ENCODE results near the gene AVPR2. TPM values are rescaled to one million over a fixed set of nuclear protein-coding genes. Genes with fewer than 3 reads are reported as not detected.

The AVPR2 gene
- total RNA-seq, 1 experiment from 2014 or later: not detected

- CTCF ChIA-PET: no interaction called here
- RAD21 ChIA-PET (ENCODE audit: low non-redundant PET in 1 of 2, low total read pairs in 2 of 2, uncharacterized antibody in 2 of 2, unreplicated experiment in 2 of 2): no interaction called here
- Histone ChIP-seq H3K27me3 (ENCODE audit: insufficient read depth, low read length) (no peaks in the 10 kb centered on the region), H3K27ac (ENCODE audit: low read depth, low read length) (no peak overlapping the region), H3K4me2 (ENCODE audit: low read length) (no peak overlapping the region), H3K36me3 (ENCODE audit: control insufficient read depth in 1 of 2, insufficient read depth in 2 of 2, low read length in 2 of 2) (no peaks in the 10 kb centered on the region), H3K9me3 (ENCODE audit: control insufficient read depth in 1 of 2, insufficient read depth in 1 of 2, low read depth in 1 of 2, low read length in 2 of 2) (no peaks in the 10 kb centered on the region), H2AFZ (ENCODE audit: low read depth, low read length, poor library complexity, severe bottlenecking) (no peak overlapping the region), H4K20me1 (ENCODE audit: insufficient read depth) (no peaks in the 10 kb centered on the region), H3K9me2 (ENCODE audit: insufficient read depth) (no peaks in the 10 kb centered on the region), H3K4me3 (replicated peaks in 1 of 2; ENCODE audit: low read depth in 1 of 2, low read length in 2 of 2) (no peak overlapping the region), H3K4me1 (ENCODE audit: control insufficient read depth in 1 of 2, insufficient read depth in 2 of 2, low read length in 2 of 2) (no peaks in the 10 kb centered on the region), H3K79me2 (ENCODE audit: insufficient read depth, low read length) (no peaks in the 10 kb centered on the region), H3K9ac (ENCODE audit: low read length) (no peak overlapping the region)
- TF ChIP-seq ZFX (IDR thresholded peaks at IDR 0.05) (no peak), SIN3A (IDR thresholded peaks at IDR 0.05; ENCODE audit: low read depth) (no peak), REST (IDR thresholded peaks at IDR 0.05; ENCODE audit: low read depth) (no peak), POLR2A (IDR thresholded peaks at IDR 0.05; ENCODE audit: borderline replicate concordance, extremely low read depth, insufficient read depth, insufficient read length) (no peak), ELF1 (IDR thresholded peaks at IDR 0.05; ENCODE audit: borderline replicate concordance, low read depth) (no peak), FOSL1 (IDR thresholded peaks at IDR 0.05; ENCODE audit: low read depth) (no peak), RAD21 (IDR thresholded peaks at IDR 0.05; ENCODE audit: low read depth) (no peak), SP1 (IDR thresholded peaks at IDR 0.05; ENCODE audit: low read depth) (no peak), EZH2 (IDR thresholded peaks at IDR 0.05) (no peak), SRF (IDR thresholded peaks at IDR 0.05; ENCODE audit: low read depth) (no peak)
- TF ChIP-seq, protein P1, sequence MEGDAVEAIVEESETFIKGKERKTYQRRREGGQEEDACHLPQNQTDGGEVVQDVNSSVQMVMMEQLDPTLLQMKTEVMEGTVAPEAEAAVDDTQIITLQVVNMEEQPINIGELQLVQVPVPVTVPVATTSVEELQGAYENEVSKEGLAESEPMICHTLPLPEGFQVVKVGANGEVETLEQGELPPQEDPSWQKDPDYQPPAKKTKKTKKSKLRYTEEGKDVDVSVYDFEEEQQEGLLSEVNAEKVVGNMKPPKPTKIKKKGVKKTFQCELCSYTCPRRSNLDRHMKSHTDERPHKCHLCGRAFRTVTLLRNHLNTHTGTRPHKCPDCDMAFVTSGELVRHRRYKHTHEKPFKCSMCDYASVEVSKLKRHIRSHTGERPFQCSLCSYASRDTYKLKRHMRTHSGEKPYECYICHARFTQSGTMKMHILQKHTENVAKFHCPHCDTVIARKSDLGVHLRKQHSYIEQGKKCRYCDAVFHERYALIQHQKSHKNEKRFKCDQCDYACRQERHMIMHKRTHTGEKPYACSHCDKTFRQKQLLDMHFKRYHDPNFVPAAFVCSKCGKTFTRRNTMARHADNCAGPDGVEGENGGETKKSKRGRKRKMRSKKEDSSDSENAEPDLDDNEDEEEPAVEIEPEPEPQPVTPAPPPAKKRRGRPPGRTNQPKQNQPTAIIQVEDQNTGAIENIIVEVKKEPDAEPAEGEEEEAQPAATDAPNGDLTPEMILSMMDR (IDR thresholded peaks at IDR 0.05 in 2 of 3, conservative IDR thresholded peaks at IDR 0.05 in 1 of 3; ENCODE audit: borderline replicate concordance in 1 of 3, insufficient read depth in 1 of 3, low read depth in 2 of 3, low read length in 2 of 3): no peak
- ATAC-seq (no peak), DNase-seq (ENCODE audit: low read depth, low spot score) (no peak)
- intact Hi-C loops (cut with micrococcal nuclease): no loop called here
- BruUV-seq (replicated peaks): no TSS peak
- POLR2A ChIA-PET: no interaction called here
Measured at GRCh38 chrX:153864561-153865320, 39.7 kb upstream of the AVPR2 start.

All from HCT116 (cell line).